ENCODE measurements around the gene PIEZO2. TPM values are rescaled to one million over a fixed set of nuclear protein-coding genes. Genes with fewer than 3 reads are reported as not detected.

PIEZO2 gene
- total RNA-seq, 1 donor from 2014 or later, result 50.1 TPM

DNA sequence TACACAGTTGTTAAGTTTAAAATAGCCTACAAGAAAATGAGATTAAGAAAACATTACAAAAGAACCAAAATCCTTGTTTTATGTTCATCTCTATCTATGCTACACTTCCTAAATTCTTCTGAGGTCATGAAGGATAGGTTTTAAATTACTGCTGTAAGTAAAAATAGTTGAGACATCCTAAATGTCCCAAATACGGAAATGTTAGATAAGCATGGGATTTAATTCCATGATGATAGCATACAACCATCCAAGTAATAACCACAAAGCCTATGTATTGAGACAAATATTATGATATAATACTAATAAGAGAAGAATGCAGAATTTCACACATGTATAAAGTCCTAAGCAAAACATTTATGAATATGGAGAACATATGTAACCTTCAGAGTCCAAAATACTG lies 34.1 kb downstream of the PIEZO2 start:
- H3K4me1 Mint-ChIP-seq (ENCODE audit: low read depth, unreplicated experiment), result peaks cover 3% of the 10 kb centered on the region
- no peak overlapping the region for H3K27ac Mint-ChIP-seq (ENCODE audit: unreplicated experiment)
- no peak overlapping the region for H3K4me3 Mint-ChIP-seq (ENCODE audit: unreplicated experiment)
- H3K9me3 Mint-ChIP-seq (ENCODE audit: unreplicated experiment), result peaks cover 2% of the 10 kb centered on the region
- DNase-seq, result no peak
- peaks cover 5% of the 10 kb centered on the region for H3K36me3 Mint-ChIP-seq (ENCODE audit: unreplicated experiment)
- TF ChIP-seq, protein P1, sequence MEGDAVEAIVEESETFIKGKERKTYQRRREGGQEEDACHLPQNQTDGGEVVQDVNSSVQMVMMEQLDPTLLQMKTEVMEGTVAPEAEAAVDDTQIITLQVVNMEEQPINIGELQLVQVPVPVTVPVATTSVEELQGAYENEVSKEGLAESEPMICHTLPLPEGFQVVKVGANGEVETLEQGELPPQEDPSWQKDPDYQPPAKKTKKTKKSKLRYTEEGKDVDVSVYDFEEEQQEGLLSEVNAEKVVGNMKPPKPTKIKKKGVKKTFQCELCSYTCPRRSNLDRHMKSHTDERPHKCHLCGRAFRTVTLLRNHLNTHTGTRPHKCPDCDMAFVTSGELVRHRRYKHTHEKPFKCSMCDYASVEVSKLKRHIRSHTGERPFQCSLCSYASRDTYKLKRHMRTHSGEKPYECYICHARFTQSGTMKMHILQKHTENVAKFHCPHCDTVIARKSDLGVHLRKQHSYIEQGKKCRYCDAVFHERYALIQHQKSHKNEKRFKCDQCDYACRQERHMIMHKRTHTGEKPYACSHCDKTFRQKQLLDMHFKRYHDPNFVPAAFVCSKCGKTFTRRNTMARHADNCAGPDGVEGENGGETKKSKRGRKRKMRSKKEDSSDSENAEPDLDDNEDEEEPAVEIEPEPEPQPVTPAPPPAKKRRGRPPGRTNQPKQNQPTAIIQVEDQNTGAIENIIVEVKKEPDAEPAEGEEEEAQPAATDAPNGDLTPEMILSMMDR (IDR thresholded peaks at IDR 0.05; ENCODE audit: partially characterized antibody, unreplicated experiment), result no peak
- peaks cover 2% of the 10 kb centered on the region for H3K27me3 Mint-ChIP-seq (ENCODE audit: unreplicated experiment)

DNA sequence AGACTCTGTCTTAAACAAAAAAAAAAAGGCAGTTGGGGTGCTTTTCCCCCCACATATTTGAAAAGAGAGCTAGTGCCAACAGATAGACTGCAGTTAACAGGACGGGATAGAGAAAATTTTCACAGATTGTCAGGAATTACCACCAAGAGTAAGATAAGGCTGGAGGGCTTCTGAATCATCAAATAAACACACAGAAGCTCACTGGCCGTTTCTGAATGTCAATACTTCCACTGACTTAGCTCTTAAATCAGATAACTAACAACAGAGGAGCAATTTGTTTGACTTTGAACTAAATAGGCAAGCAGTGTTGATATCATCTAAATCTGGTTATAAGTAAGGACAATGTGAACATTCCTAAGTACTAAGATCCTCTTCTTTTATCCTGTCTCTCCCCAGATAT lies 34.7 kb downstream of the PIEZO2 start:
- Mint-ChIP-seq H3K36me3 (ENCODE audit: unreplicated experiment) (peaks cover 5% of the 10 kb centered on the region), H3K27me3 (ENCODE audit: unreplicated experiment) (peaks cover 4% of the 10 kb centered on the region), H3K27ac (ENCODE audit: unreplicated experiment) (no peak overlapping the region), H3K4me1 (ENCODE audit: low read depth, unreplicated experiment) (peaks cover 3% of the 10 kb centered on the region), H3K9me3 (ENCODE audit: unreplicated experiment) (peaks cover 2% of the 10 kb centered on the region), H3K4me3 (ENCODE audit: unreplicated experiment) (no peak overlapping the region)
- TF ChIP-seq, protein P1 (IDR thresholded peaks at IDR 0.05; ENCODE audit: partially characterized antibody, unreplicated experiment), result no peak
- DNase-seq, result no peak

DNA sequence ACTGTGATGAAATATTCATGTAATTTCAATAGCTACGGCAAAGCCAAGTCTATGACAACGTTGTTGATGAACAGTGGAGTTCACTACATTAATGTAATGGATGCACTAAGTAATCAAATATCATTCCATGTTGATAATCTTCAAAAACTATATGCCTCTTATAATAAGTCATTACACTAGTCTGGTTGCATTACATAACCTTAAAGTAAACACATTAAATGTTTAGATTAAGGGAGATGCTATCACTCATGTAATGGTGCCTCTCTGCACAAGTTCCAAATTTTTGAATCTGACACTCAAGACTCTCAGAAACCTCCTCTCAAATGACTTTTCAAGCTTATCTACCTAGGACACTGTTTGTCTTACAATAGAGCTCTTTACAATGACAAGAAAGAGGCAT lies 35.4 kb downstream of the PIEZO2 start:
- TF ChIP-seq, protein P1 (IDR thresholded peaks at IDR 0.05; ENCODE audit: partially characterized antibody, unreplicated experiment), result no peak
- Mint-ChIP-seq H3K27me3 (ENCODE audit: unreplicated experiment) (peaks cover 4% of the 10 kb centered on the region), H3K36me3 (ENCODE audit: unreplicated experiment) (peaks cover 5% of the 10 kb centered on the region), H3K4me1 (ENCODE audit: low read depth, unreplicated experiment) (peaks cover 3% of the 10 kb centered on the region), H3K9me3 (ENCODE audit: unreplicated experiment) (peaks cover 2% of the 10 kb centered on the region), H3K4me3 (ENCODE audit: unreplicated experiment) (no peak overlapping the region), H3K27ac (ENCODE audit: unreplicated experiment) (no peak overlapping the region)
- no peak for DNase-seq

DNA sequence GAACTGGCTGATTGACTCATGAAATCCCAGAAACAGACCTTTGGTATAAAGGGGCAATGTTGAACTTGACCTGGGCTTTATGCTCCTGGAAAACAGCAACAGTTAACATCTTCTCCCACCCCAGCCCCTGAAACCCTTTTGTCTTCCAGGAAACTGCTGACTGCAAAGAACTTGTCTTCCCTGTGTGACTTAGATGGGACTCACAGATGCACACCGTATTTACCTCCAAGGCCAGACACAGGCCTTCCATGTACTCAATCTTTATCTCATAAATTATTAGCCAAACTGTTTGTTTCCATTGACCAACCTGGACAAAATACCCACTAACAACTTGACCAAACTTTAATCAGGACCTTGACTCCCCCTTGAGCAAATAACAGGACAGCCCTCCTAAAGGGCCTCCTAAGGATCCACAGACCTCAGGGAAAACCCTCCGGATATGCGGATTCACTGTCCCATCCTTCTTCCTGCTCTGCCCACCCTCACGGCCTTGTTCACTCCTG lies 36.3 kb downstream of the PIEZO2 start:
- TF ChIP-seq, protein P1 (IDR thresholded peaks at IDR 0.05; ENCODE audit: partially characterized antibody, unreplicated experiment), result no peak
- Mint-ChIP-seq H3K4me3 (ENCODE audit: unreplicated experiment) (no peak overlapping the region), H3K4me1 (ENCODE audit: low read depth, unreplicated experiment) (peaks cover 3% of the 10 kb centered on the region), H3K27me3 (ENCODE audit: unreplicated experiment) (peaks cover 4% of the 10 kb centered on the region), H3K36me3 (ENCODE audit: unreplicated experiment) (peaks cover 5% of the 10 kb centered on the region), H3K9me3 (ENCODE audit: unreplicated experiment) (peaks cover 2% of the 10 kb centered on the region), H3K27ac (ENCODE audit: unreplicated experiment) (no peak overlapping the region)
- no peak for DNase-seq

DNA sequence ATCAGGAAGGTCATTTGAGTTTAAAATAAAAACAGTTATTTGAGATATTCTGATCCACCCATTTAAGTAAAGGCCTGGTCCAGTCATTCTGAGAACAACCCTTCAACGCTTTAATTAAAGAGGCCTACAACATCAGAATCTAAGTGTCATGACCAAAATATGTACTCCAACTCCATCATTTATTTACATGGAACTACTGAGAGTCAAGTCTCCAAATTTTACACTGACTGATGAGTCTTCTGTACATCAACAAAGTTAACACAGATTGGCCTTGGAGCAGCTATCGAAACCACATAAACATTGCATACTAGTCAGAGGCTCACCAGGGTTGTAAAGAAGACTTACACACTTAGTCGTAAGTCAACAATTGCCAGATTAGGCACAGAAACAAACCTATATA lies 37.1 kb downstream of the PIEZO2 start:
- H3K9me3 Mint-ChIP-seq (ENCODE audit: unreplicated experiment), result peaks cover 2% of the 10 kb centered on the region
- peaks cover 3% of the 10 kb centered on the region for H3K4me1 Mint-ChIP-seq (ENCODE audit: low read depth, unreplicated experiment)
- peaks cover 5% of the 10 kb centered on the region for H3K36me3 Mint-ChIP-seq (ENCODE audit: unreplicated experiment)
- no peak for DNase-seq
- H3K27ac Mint-ChIP-seq (ENCODE audit: unreplicated experiment), result no peak overlapping the region
- TF ChIP-seq, protein P1 (IDR thresholded peaks at IDR 0.05; ENCODE audit: partially characterized antibody, unreplicated experiment), result no peak
- H3K27me3 Mint-ChIP-seq (ENCODE audit: unreplicated experiment), result peaks cover 4% of the 10 kb centered on the region
- no peak overlapping the region for H3K4me3 Mint-ChIP-seq (ENCODE audit: unreplicated experiment)

Data from glutamatergic neuron (in vitro differentiated cells).